C1 segment of cervical spinal cord (tissue), 14 donors: ENCODE results near the gene STKLD1.
"Not testable (repeated sequence)": the region's sequence is repeated elsewhere in the genome, so short reads cannot be mapped to it uniquely, and the experiment has no call there.

Experiments used
- DNase-seq, 14 donors: peaks; one replicate each; lab custom pipeline; 2025; lab: John Stamatoyannopoulos, UW

STKLD1 gene

DNA sequence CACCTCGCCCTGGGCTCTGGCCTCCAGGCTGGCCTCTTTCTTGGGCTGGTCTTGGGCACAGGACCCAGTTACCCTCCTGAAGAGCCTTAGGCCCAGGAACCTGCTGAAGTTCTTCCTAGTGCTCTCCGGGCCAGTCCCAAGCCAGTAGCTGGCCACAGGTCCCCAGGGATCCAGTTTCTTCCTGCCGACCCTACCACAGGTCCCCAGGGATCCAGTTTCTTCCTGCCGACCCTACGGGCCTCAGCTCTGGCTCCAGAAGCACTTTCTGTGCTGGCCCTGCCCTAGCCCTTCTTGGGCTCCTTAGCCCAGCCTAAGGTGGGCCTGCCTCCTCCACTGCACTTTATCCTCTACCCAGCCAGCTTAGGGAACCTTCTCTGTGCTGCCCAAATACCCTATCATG is 65.4 kb downstream of the STKLD1 start:
- DNase-seq, result no peak

- DNase-seq, result no peak
These were observed 67.1 kb downstream of the STKLD1 start for GRCh38 chr9:133443248-133443647.

DNA sequence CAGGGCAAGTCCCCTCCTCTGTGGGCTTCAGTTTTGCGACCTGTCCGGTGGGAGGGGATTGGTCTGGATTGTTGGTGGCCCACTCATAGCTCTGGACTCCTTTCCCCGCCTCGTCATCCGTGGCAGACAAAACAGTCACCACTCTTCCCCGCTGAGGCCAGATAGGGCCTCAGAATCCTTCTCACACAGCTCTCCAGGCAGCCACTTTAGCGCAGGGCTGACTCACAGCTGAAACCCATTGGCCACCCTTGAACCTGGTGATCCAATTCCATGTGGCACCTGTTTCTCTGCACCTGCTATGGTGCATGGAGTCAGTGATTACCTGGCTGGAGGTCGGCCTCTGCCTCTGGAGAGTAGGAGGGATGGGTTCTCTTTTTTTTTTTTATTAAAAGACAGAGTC is 67.8 kb downstream of the STKLD1 start:
- no peak for DNase-seq

DNA sequence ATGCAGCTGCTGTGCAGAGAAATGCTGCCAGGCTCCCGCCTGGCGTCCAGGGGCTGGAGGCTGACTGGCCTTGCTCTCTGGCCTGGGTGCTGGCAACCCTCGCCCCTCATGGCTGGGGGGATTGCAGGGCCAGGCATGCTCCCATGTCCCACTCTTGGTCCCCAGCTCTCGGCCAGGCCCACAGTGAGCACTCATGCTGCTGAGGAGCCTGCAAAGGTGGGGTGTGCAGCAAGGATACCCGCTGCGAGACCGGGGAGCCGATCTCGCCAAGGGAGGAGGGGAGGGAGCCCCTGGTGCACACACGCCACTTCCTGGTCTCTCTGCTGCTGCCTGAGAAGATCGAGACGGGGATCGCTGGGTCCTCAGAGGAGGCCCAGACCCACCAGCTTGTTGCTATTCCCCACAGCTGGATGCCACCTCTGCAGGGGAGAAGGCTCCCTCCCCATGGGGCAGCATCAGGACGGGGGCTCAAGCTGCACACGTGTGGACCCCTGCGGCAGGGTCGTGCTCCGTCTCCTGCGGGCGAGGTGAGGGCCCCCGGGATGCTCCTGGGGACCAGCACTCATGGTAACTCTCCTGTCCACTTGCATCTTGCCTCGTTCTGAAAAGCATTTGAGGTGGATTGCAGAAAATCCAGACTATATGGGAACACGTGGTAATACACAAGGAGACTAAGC is 69.3 kb downstream of the STKLD1 start:
- DNase-seq, result no peak

DNA sequence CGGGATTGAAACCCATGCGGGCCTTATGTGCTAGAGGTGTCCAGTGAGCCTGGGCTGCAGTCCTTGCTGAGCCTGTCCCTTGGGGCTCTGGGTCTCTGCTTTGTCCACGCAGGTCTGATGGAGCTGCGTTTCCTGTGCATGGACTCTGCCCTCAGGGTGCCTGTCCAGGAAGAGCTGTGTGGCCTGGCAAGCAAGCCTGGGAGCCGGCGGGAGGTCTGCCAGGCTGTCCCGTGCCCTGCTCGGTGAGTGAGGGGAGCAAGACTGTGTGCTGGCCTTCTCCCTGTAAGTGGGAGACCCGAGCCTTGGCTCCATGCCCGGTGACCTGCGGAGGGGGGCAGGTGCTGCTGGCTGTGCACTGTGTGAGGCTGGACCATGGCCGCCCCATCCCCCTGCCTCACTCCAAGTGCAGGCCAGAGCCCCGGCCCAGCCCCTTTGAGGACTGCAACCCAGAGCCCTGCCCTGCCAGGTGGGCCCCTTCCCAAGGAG is 72.4 kb downstream of the STKLD1 start:
- no peak for DNase-seq

DNA sequence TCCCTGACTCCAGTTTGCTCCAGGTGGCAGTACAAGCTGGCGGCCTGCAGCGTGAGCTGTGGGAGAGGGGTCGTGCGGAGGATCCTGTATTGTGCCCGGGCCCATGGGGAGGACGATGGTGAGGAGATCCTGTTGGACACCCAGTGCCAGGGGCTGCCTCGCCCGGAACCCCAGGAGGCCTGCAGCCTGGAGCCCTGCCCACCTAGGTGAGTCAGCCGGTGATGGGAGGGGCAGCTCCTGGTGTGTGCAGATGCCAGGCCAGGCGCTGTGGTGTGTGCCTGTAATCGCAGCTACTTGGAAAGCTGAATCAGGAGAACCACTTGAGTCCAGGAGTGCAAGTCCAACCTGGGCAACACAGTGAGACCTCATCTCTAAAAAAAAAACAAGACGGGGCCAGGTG is 73.6 kb downstream of the STKLD1 start:
- DNase-seq, result no peak

DNA sequence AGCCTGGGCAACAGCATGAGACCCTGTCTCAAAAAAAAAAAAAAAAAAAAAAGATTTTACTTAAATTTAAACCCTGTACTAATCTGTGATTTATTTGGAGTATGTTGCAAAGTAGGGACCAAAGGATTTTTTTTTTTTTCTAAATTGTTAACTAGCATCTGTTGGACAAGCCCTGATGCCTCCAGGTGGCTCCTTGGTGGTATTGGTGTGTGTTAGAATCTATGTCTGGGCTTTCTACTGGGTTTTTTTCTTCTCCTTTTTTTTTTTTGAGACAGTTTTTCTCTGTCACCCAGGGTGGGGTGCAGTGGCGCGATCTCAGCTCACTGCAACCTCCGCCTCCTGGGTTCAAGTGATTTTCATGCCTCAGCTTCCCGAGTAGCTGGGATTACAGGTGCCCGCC is 75.7 kb downstream of the STKLD1 start:
- not testable (repeated sequence) for DNase-seq

DNA sequence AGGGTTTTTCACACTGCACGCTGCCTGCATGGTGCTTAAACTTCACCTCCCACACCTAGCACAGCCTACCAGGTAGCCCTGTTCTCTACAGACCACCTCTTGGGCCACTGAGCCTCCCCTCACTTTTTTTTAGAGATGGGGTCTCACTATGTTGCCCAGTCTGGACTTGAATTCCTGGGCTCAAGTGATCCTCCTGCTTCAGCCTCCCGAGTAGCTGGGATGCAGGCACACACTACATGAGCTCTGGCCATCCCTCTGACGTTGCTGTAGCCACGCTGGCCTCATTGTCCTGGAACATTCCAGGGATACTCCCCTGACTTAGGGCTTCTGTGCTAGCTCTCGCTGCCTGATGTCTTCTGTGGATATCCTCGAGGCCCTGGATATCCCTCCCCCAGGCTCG is 76.4 kb downstream of the STKLD1 start:
- DNase-seq, result no peak

DNA sequence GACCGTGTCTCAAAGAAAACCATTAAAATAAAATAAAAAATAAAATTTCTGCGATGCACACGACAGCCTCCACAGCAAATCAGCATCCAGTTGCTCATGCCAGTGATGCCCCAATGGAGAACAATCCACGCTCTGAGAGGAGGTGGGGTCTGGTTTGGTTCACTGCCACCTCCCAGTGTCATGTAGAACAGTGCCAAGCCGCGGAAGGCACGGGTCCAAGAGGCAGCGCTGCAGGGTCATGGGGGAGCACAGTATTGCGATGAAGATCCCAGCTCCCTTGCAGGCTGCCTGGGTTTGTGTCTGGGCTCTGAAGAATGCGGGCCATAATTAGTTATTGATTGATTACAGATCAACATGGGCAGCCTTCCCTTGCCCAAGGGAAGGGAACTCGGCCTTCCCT is 77.5 kb downstream of the STKLD1 start:
- peak in 5 of 14 donors; percentile 9 to 34 (median 13) for DNase-seq

GRCh38 chr9:133454325-133454724 is 78.2 kb downstream of the STKLD1 start:
- DNase-seq, result no peak

GRCh38 chr9:133454943-133455673 is 78.9 kb downstream of the STKLD1 start:
- DNase-seq, result no peak
